Measurements from ENCODE around the gene PPP1R12B. TPM values are rescaled to one million over a fixed set of nuclear protein-coding genes. Genes with fewer than 3 reads are reported as not detected.
A peak's percentile ranks its signal among the peaks of the same experiment; 100 is the strongest.
"Not testable (repeated sequence)": the region's sequence is repeated elsewhere in the genome, so short reads cannot be mapped to it uniquely, and the experiment has no call there.

The PPP1R12B gene
- total RNA-seq, 1 donor: 21.6 TPM

- DNase-seq (ENCODE audit: low read depth): peak; percentile 74
- peak overlapping the region; percentile 96 for H3K4me3 ChIP-seq (ENCODE audit: low read depth, low read length)
- TF ChIP-seq CTCF (IDR thresholded peaks at IDR 0.05; ENCODE audit: insufficient read depth, low read depth, low read length): no peak
These were observed 868 bp downstream of the PPP1R12B start for GRCh38 chr1:202349206-202349928.

GRCh38 chr1:202351725-202352124 is 3.2 kb downstream of the PPP1R12B start:
- no peak for DNase-seq (ENCODE audit: low read depth)
- no peak for TF ChIP-seq CTCF (IDR thresholded peaks at IDR 0.05; ENCODE audit: insufficient read depth, low read depth, low read length)
- H3K4me3 ChIP-seq (ENCODE audit: low read depth, low read length): no peak overlapping the region

- not testable (repeated sequence) for DNase-seq (ENCODE audit: low read depth); H3K4me3 ChIP-seq (ENCODE audit: low read depth, low read length)
These were observed 4.2 kb downstream of the PPP1R12B start for GRCh38 chr1:202352583-202353197.

- no peak for DNase-seq (ENCODE audit: low read depth)
- TF ChIP-seq CTCF (IDR thresholded peaks at IDR 0.05; ENCODE audit: insufficient read depth, low read depth, low read length): no peak
- no peak overlapping the region for H3K4me3 ChIP-seq (ENCODE audit: low read depth, low read length)
These were observed 7.5 kb downstream of the PPP1R12B start for GRCh38 chr1:202355944-202356553.

GRCh38 chr1:202357506-202357905 is 9.0 kb downstream of the PPP1R12B start:
- no peak for DNase-seq (ENCODE audit: low read depth)
- TF ChIP-seq CTCF (IDR thresholded peaks at IDR 0.05; ENCODE audit: insufficient read depth, low read depth, low read length): no peak
- H3K4me3 ChIP-seq (ENCODE audit: low read depth, low read length): no peak overlapping the region

- no peak for DNase-seq (ENCODE audit: low read depth)
- TF ChIP-seq CTCF (IDR thresholded peaks at IDR 0.05; ENCODE audit: insufficient read depth, low read depth, low read length): no peak
- no peak overlapping the region for H3K4me3 ChIP-seq (ENCODE audit: low read depth, low read length)
These were observed 12.7 kb downstream of the PPP1R12B start for GRCh38 chr1:202361224-202361623.

GRCh38 chr1:202361701-202362100 is 13.2 kb downstream of the PPP1R12B start:
- H3K4me3 ChIP-seq (ENCODE audit: low read depth, low read length): no peak overlapping the region
- TF ChIP-seq CTCF (IDR thresholded peaks at IDR 0.05; ENCODE audit: insufficient read depth, low read depth, low read length): no peak
- DNase-seq (ENCODE audit: low read depth): no peak

All from fibroblast of villous mesenchyme (primary cell).